Measurements from ENCODE around the gene NT5C1A.

NT5C1A gene

GRCh38 chr1:39657923-39658485 is 13.9 kb downstream of the NT5C1A start:
- DNase-seq, result peak; percentile 82

- no peak for DNase-seq
Observed at GRCh38 chr1:39657402-39657801, 14.5 kb downstream of the NT5C1A start.

- DNase-seq, result no peak
Observed at GRCh38 chr1:39656391-39656790, 15.5 kb downstream of the NT5C1A start.

GRCh38 chr1:39655578-39656268 is 16.2 kb downstream of the NT5C1A start:
- no peak for DNase-seq

- DNase-seq, result no peak
Observed at GRCh38 chr1:39654291-39654690, 17.6 kb downstream of the NT5C1A start.

GRCh38 chr1:39653546-39654031 is 18.3 kb downstream of the NT5C1A start:
- peak; percentile 86 for DNase-seq

GRCh38 chr1:39652554-39652953 is 19.4 kb downstream of the NT5C1A start:
- DNase-seq, result no peak

- no peak for DNase-seq
Observed at GRCh38 chr1:39652105-39652504, 19.8 kb downstream of the NT5C1A start.

GRCh38 chr1:39650431-39650830 is 21.5 kb downstream of the NT5C1A start:
- DNase-seq, result no peak

- DNase-seq, result no peak
Observed at GRCh38 chr1:39649636-39650185, 22.2 kb downstream of the NT5C1A start.

GRCh38 chr1:39648496-39648895 is 23.4 kb downstream of the NT5C1A start:
- no peak for DNase-seq

GRCh38 chr1:39647247-39647646 is 24.7 kb downstream of the NT5C1A start:
- DNase-seq, result no peak

- DNase-seq, result no peak
Observed at GRCh38 chr1:39646232-39647081, 25.4 kb downstream of the NT5C1A start.

GRCh38 chr1:39645411-39646043 is 26.4 kb downstream of the NT5C1A start:
- no peak for DNase-seq

GRCh38 chr1:39643705-39644104 is 28.2 kb downstream of the NT5C1A start:
- DNase-seq, result no peak

GRCh38 chr1:39642796-39643195 is 29.1 kb downstream of the NT5C1A start:
- DNase-seq, result no peak

- DNase-seq, result no peak
Observed at GRCh38 chr1:39640861-39641260, 31.0 kb downstream of the NT5C1A start.

- peak; percentile 79 for DNase-seq
Observed at GRCh38 chr1:39639305-39640130, 32.4 kb downstream of the NT5C1A start, which contains the start of gene HEYL. TSS of gene HEYL (minus strand) at chr1:39639643. CDS start at chr1:39639625, 18 bp downstream.

- no peak for DNase-seq
Observed at GRCh38 chr1:39638965-39639304, 33.0 kb downstream of the NT5C1A start.

- DNase-seq, result no peak
Observed at GRCh38 chr1:39637361-39637760, 34.5 kb downstream of the NT5C1A start.

- DNase-seq, result no peak
Observed at GRCh38 chr1:39635871-39636210, 36.1 kb downstream of the NT5C1A start.

GRCh38 chr1:39635205-39635870 is 36.6 kb downstream of the NT5C1A start:
- DNase-seq, result no peak

Measured in activated CD4-positive, alpha-beta T cell treated with anti-CD3 and anti-CD28 coated beads for 48 hours (primary cell).